ENCODE data around the gene TMEM200A. TPM values are rescaled to one million over a fixed set of nuclear protein-coding genes. Genes with fewer than 3 reads are reported as not detected.
A peak's percentile ranks its signal among the peaks of the same experiment; 100 is the strongest.

TMEM200A gene
- total and polyA plus RNA-seq, 10 of the 15 experiments (the other 5 are each of a cell fraction or from before 2014, with no cell fraction given) = 5.5 to 12.4 (median 9.6) TPM

DNA sequence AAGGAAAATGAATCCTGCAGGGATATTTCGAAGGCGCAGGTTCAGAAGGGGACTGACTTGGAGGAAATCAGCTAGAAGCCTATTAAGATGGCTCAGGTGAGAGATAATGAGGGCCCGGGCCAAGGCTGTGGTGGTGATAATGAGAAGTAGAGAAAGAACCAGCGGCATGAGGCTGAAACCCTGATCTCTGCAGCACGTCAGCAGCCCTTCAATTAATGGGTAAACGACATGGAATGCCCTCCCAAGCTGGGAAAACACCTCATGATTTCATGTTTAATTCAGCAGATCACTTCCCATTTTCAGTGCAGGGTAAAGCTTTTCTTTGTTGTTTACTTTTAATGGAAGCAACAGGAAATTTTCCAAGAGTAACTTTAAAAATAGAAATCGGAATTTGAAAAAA, 104.9 kb downstream of the TMEM200A start (continued):
- TF ChIP-seq, protein P1, sequence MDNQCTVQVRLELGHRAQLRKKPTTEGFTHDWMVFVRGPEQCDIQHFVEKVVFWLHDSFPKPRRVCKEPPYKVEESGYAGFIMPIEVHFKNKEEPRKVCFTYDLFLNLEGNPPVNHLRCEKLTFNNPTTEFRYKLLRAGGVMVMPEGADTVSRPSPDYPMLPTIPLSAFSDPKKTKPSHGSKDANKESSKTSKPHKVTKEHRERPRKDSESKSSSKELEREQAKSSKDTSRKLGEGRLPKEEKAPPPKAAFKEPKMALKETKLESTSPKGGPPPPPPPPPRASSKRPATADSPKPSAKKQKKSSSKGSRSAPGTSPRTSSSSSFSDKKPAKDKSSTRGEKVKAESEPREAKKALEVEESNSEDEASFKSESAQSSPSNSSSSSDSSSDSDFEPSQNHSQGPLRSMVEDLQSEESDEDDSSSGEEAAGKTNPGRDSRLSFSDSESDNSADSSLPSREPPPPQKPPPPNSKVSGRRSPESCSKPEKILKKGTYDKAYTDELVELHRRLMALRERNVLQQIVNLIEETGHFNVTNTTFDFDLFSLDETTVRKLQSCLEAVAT (IDR thresholded peaks at IDR 0.05) = no peak; the same call in 1 of the 2 replicates
- TF ChIP-seq, protein P2, sequence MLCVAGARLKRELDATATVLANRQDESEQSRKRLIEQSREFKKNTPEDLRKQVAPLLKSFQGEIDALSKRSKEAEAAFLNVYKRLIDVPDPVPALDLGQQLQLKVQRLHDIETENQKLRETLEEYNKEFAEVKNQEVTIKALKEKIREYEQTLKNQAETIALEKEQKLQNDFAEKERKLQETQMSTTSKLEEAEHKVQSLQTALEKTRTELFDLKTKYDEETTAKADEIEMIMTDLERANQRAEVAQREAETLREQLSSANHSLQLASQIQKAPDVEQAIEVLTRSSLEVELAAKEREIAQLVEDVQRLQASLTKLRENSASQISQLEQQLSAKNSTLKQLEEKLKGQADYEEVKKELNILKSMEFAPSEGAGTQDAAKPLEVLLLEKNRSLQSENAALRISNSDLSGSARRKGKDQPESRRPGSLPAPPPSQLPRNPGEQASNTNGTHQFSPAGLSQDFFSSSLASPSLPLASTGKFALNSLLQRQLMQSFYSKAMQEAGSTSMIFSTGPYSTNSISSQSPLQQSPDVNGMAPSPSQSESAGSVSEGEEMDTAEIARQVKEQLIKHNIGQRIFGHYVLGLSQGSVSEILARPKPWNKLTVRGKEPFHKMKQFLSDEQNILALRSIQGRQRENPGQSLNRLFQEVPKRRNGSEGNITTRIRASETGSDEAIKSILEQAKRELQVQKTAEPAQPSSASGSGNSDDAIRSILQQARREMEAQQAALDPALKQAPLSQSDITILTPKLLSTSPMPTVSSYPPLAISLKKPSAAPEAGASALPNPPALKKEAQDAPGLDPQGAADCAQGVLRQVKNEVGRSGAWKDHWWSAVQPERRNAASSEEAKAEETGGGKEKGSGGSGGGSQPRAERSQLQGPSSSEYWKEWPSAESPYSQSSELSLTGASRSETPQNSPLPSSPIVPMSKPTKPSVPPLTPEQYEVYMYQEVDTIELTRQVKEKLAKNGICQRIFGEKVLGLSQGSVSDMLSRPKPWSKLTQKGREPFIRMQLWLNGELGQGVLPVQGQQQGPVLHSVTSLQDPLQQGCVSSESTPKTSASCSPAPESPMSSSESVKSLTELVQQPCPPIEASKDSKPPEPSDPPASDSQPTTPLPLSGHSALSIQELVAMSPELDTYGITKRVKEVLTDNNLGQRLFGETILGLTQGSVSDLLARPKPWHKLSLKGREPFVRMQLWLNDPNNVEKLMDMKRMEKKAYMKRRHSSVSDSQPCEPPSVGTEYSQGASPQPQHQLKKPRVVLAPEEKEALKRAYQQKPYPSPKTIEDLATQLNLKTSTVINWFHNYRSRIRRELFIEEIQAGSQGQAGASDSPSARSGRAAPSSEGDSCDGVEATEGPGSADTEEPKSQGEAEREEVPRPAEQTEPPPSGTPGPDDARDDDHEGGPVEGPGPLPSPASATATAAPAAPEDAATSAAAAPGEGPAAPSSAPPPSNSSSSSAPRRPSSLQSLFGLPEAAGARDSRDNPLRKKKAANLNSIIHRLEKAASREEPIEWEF (IDR thresholded peaks at IDR 0.05; ENCODE audit: insufficient replicate concordance, low read depth, low read length) = no peak
- 0 out of 2 replicates have a peak, but pooled peaks have one; percentile 38 for TF ChIP-seq NBN (IDR thresholded peaks at IDR 0.05)
- TF ChIP-seq SIX5 (IDR thresholded peaks at IDR 0.05; ENCODE audit: low read depth, low read length, severe bottlenecking) = no peak
- TF ChIP-seq BHLHE40 (IDR thresholded peaks at IDR 0.05; ENCODE audit: borderline replicate concordance in 1 of 2, low read depth in 2 of 2, low read length in 1 of 2) = 0 out of 4 replicates have a peak, but pooled peaks of 1 of the 2 experiments have one; percentile 37
- no peak for TF ChIP-seq CHD1 (IDR thresholded peaks at IDR 0.05; ENCODE audit: low read depth, low read length)
- no peak for TF ChIP-seq ZZZ3 (IDR thresholded peaks at IDR 0.05; ENCODE audit: control insufficient read depth, insufficient read length, low read depth)
- TF ChIP-seq BACH1 (IDR thresholded peaks at IDR 0.05; ENCODE audit: borderline replicate concordance) = peak; percentile 59; the same call in 1 of the 2 replicates
- no peak for TF ChIP-seq NFYB (IDR thresholded peaks at IDR 0.05; ENCODE audit: insufficient read depth, low read depth, low read length)
- TF ChIP-seq, protein P3, sequence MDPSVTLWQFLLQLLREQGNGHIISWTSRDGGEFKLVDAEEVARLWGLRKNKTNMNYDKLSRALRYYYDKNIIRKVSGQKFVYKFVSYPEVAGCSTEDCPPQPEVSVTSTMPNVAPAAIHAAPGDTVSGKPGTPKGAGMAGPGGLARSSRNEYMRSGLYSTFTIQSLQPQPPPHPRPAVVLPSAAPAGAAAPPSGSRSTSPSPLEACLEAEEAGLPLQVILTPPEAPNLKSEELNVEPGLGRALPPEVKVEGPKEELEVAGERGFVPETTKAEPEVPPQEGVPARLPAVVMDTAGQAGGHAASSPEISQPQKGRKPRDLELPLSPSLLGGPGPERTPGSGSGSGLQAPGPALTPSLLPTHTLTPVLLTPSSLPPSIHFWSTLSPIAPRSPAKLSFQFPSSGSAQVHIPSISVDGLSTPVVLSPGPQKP (IDR thresholded peaks at IDR 0.05; ENCODE audit: low read depth, low read length) = no peak
- no peak for TF ChIP-seq ETV6 (conservative IDR thresholded peaks at IDR 0.05 in 1 of 2, IDR thresholded peaks at IDR 0.05 in 1 of 2; ENCODE audit: borderline replicate concordance in 1 of 2, low read depth in 1 of 2)
- TF ChIP-seq, protein P4, sequence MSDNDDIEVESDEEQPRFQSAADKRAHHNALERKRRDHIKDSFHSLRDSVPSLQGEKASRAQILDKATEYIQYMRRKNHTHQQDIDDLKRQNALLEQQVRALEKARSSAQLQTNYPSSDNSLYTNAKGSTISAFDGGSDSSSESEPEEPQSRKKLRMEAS (IDR thresholded peaks at IDR 0.05; ENCODE audit: low read depth, low read length) = no peak
- peak; percentile 46 for TF ChIP-seq ZNF687 (IDR thresholded peaks at IDR 0.05)
- TF ChIP-seq YBX1 (IDR thresholded peaks at IDR 0.05) = no peak
- 0 out of 2 replicates have a peak, but pooled peaks have one; percentile 66 for TF ChIP-seq DPF2 (IDR thresholded peaks at IDR 0.05)
- TF ChIP-seq RAD21 (IDR thresholded peaks at IDR 0.05; ENCODE audit: insufficient read depth, low read depth, low read length) = no peak
- no peak for TF ChIP-seq HCFC1 (IDR thresholded peaks at IDR 0.05; ENCODE audit: low read length)
- no peak for TF ChIP-seq BRCA1 (IDR thresholded peaks at IDR 0.05; ENCODE audit: low read depth, low read length)
- no peak for TF ChIP-seq ZNF24 (IDR thresholded peaks at IDR 0.05)
